Measurements from ENCODE around the gene CARD10.
"Not testable (repeated sequence)": the region's sequence is repeated elsewhere in the genome, so short reads cannot be mapped to it uniquely, and the experiment has no call there.

CARD10 gene

DNA sequence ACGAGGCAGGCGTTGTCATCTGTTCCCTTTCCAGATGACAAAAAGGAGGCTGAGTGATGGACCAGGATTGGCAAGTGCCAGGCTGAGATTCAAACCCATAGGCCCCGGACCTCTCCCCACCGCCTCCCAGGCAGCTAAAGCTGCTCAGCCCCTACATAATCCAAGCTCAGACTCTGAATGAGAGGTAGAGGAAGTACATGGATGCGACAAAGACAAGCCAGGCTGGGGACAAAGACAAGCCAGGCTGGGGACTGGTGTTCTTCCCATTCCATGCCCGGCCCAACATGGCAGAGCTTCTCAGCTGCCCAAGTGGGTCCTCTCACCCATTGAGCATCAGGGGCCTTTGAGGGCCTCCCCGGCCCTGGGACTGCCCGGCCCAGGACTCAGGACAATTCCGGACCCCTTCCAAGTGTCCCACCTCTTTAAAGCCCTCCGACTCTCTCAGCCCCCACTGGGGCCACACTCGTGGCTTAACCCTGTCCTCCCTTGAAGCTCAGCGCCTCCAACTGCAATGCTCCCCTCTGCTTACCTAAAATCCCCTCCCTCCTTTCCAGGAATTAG lies 37.8 kb downstream of the CARD10 start:
- Mint-ChIP-seq H3K9me3 (no peaks in the 10 kb centered on the region), H3K4me3 (no peak overlapping the region)

DNA sequence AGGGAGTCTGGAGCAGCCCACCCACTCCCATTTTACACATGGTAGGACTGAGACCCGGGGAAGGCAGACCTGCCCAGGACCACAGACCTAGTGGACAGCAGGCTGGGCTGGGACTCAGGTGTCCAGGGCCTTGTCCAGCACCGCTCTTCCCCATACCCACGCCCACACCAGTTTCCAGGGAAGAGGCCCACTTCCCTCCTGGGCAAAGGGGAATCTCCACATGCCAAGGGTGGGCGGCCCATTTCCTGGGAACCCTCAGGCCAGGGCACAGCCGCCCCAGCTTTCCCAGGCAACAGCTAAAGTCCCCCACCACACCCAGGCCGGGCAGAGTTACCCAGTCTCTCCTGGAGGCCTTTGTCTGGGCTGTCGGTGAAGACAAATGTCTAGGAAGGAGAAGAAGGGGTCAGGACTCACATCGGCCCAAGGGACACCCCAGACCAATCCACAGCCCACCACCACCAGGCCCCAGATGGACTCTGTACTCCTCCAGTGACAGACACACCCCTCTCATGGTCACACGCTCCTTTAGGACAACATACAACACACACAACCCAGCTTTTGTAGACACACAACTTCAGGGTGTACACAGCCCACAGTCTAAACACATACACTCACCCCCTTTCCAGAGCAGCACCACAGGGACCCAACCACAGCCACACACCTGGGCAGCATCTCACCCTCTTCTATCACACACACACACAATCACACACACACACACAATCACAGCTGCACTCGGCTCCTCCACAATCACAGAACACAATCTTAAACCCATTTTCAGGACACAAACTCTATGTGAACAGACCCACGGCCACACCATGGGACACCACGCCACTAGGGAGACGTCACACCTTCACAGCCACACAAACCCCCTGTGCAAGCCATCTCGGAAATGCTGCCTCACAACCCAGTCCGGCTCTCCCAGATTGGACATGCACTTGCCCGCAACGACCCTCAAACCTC lies 38.5 kb downstream of the CARD10 start:
- no peak overlapping the region for H3K4me3 Mint-ChIP-seq
- H3K27ac Mint-ChIP-seq, result peak overlapping the region; percentile 3
- no peaks in the 10 kb centered on the region for H3K9me3 Mint-ChIP-seq
- H3K27me3 Mint-ChIP-seq, result no peaks in the 10 kb centered on the region
- ATAC-seq, result no peak
- peaks cover 44% of the 10 kb centered on the region for H3K36me3 Mint-ChIP-seq
- H3K4me1 Mint-ChIP-seq, result peaks cover 36% of the 10 kb centered on the region

More for the DNA sequence above, 37.8 kb downstream of the CARD10 start:
- H3K27ac Mint-ChIP-seq, result peak overlapping the region; percentile 95
- H3K36me3 Mint-ChIP-seq, result peaks cover 40% of the 10 kb centered on the region
- H3K4me1 Mint-ChIP-seq, result peaks cover 38% of the 10 kb centered on the region
- no peak for ATAC-seq
- no peaks in the 10 kb centered on the region for H3K27me3 Mint-ChIP-seq

DNA sequence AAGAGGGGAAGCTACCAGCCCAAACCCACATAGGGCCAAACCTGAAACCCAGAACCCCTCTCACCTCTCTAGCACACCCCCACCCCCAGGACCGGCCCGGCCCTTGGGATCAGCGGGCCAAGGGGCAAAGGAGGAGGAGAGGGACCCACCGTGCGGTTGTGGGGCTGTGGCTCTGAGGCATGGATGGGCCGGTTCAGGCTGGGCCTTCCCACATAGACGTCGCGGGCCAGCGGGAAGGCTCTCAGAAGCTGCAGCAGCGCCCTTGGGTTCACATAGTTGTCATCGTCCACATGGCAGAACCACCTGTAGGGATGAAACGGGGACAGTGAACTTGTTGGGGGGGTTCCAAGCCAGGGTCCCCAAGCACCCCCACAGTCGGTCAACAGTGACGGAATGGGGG lies 40.0 kb downstream of the CARD10 start:
- ATAC-seq, result no peak
- H3K4me3 Mint-ChIP-seq, result no peak overlapping the region
- H3K4me1 Mint-ChIP-seq, result peaks cover 32% of the 10 kb centered on the region
- no peaks in the 10 kb centered on the region for H3K27me3 Mint-ChIP-seq
- no peaks in the 10 kb centered on the region for H3K9me3 Mint-ChIP-seq
- H3K36me3 Mint-ChIP-seq, result peaks cover 47% of the 10 kb centered on the region
- H3K27ac Mint-ChIP-seq, result no peak overlapping the region

DNA sequence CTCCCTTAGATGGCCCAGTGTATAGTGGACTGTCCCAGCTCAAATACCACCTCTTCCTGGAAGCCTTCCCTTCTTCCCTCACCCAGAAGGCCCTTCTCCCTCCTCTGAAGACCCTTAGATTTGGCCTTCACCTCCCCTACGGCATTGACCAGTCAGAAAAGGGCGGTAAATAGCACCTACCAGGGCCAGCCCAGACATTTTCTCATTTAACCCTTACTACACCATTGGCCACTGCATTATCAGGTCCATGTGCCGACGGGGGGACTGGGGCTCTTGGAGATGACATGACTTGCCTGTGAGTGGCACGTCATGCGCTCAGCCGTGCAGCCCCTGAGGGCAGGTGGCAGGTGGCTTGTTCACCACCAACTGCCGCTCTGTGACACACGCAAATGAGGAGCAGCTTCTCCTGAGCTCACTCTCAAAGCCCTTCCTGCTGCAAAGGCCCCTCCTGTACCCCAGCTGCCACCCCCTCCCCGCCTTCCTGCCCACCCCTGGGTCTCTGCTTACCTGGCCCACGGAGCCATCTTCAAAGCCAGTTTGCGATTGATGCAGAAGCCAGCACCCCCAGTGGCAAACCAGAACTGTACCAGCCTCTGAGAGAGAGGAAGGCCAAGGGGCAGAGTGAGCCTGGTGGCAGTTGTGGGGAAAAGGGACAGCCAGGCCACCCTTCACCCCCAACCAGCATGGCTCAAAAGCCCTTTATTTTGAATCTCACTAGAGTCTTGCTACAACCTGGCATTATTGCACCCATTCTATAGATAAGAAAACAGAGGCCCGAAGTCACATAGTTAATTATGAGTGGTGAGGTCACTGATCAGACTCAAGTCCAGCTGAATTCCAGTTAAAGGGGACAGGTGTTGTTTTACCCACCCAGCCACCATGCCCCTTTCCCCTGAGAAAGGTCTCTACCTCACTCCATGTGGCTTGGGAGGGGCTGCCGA lies 42.6 kb downstream of the CARD10 start:
- Mint-ChIP-seq H3K4me3 (no peak overlapping the region), H3K4me1 (peaks cover 17% of the 10 kb centered on the region), H3K36me3 (peaks cover 53% of the 10 kb centered on the region), H3K27ac (no peak overlapping the region), H3K27me3 (no peaks in the 10 kb centered on the region), H3K9me3 (no peaks in the 10 kb centered on the region)
- ATAC-seq, result no peak

DNA sequence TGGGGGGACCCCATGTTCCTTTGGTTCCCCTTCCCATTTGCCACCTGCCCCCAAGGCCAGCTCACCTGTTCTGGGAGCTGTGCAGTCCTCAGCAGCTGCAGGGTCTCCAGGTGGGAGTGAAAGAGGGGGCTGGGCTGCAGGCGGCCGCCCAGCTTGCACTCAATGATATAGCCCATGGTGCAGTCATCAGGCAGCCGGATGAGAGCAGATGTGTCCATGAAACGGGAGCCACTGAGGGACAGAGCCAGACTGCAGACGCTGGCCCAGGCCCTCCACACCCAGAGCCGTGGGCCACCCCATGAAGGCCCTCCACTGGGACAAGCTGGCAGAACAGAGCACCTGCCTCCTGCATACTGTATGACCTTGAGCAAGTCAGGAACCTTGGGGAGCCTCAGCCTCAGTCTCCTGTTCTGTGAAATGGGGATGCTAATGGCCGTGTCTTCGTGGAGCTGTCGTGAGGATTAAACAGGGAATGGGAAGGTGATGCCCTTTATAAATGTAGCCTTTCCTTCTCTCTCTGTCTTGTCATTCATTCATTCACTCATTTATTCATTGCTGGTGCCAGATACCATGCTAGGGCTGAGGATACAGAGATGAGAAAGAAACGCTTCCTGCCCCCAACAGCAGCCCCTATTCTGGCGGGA lies 44.6 kb downstream of the CARD10 start:
- peaks cover 68% of the 10 kb centered on the region for H3K36me3 Mint-ChIP-seq
- no peaks in the 10 kb centered on the region for H3K27me3 Mint-ChIP-seq
- no peak overlapping the region for H3K4me3 Mint-ChIP-seq
- peaks cover 9% of the 10 kb centered on the region for H3K4me1 Mint-ChIP-seq
- H3K27ac Mint-ChIP-seq, result no peak overlapping the region
- no peak for ATAC-seq
- H3K9me3 Mint-ChIP-seq, result no peaks in the 10 kb centered on the region

DNA sequence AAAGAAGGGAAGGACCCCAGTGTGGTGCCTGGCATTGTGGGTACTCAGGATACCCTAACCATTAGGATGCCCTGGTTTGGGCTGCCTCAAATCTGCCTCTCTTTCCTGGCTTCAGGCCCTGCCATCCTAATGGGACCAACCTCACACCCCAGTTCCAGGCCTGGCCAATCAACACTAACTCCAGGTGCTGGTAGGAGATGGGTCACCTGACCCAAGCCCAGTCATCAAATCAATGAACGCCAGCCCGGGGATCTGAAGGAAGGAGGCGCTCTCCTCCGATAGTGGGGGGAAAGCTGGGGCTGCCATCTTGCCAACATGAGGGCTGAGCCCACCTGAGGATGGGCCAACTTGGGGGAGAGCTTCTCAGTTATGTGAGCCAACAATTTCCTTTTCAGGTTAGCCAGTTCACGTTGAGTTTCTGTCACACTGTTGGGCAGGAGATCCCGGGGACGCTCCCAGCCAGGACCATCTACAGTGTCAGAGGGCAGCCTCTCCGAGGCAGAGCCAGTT lies 45.7 kb downstream of the CARD10 start:
- no peak for ATAC-seq
- no peak overlapping the region for H3K4me3 Mint-ChIP-seq
- H3K27me3 Mint-ChIP-seq, result no peaks in the 10 kb centered on the region
- H3K27ac Mint-ChIP-seq, result no peak overlapping the region
- H3K36me3 Mint-ChIP-seq, result peaks cover 69% of the 10 kb centered on the region
- H3K9me3 Mint-ChIP-seq, result no peaks in the 10 kb centered on the region
- H3K4me1 Mint-ChIP-seq, result peaks cover 9% of the 10 kb centered on the region

DNA sequence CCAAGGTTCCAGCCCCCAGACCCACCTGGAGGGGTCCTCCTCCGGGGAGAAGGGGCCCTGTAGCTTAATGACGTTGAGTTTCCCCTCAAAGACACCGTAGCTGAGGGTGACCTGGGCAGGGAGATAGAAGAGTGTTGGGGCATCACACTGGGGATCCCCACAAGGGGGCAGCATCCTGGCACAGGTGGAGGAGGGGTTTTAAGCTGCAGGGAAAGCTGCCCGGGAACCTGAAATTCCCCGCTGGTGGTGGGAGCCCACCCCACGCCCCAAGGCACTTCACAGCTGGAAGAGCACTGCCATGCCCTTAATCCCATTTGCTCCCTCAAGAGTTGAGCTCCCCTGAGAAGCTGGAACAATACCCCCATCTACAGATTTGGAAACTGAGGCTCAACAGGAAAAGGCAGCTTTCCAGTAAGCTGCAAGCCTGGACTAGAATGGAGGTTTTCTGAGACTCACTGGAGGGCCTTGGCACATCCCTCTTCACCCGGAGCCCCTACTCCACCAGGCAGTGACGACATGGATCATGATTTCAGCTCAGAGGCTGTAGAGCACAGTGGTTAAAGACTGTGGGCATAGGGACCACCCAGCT lies 46.7 kb downstream of the CARD10 start:
- Mint-ChIP-seq H3K9me3 (no peaks in the 10 kb centered on the region), H3K4me3 (no peak overlapping the region), H3K27ac (no peak overlapping the region), H3K36me3 (peaks cover 73% of the 10 kb centered on the region), H3K4me1 (peaks cover 9% of the 10 kb centered on the region), H3K27me3 (no peaks in the 10 kb centered on the region)
- ATAC-seq, result no peak

DNA sequence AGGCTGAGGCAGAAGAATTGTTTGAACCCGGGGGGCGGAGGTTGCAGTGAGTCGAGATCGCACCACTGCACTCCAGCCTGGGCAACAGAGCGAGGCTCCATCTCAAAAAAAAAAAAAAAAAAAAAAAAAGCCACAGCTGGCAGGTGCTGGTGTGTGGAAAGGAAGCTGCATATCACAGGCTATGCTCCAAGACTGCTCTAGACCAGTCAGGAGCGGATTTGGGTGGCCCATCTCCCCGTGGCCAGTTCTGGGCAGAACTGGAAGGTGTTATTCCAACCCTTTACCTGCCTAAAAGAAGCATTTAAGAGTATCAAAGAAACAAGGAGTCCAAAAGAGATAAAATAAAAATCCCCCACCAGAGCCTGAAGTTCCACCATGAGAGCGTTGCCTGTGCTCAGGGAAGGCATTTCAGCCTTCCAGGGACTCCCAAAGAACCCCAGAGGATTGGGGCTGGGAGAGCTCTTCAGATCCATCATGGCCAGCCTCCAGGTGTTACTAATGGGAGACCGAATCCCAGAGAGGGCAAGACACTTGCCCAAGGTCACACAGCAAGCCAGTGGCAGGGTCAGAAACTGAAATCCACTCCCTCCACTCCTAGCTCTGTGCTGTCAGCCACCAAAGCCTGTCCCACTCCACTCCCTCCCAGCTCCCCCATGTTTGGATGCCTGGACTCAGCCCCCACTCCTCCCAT lies 47.3 kb downstream of the CARD10 start:
- H3K4me3 Mint-ChIP-seq, result no peak overlapping the region
- H3K27me3 Mint-ChIP-seq, result no peaks in the 10 kb centered on the region
- peaks cover 9% of the 10 kb centered on the region for H3K4me1 Mint-ChIP-seq
- no peaks in the 10 kb centered on the region for H3K9me3 Mint-ChIP-seq
- peaks cover 77% of the 10 kb centered on the region for H3K36me3 Mint-ChIP-seq
- no peak overlapping the region for H3K27ac Mint-ChIP-seq
- no peak for ATAC-seq

DNA sequence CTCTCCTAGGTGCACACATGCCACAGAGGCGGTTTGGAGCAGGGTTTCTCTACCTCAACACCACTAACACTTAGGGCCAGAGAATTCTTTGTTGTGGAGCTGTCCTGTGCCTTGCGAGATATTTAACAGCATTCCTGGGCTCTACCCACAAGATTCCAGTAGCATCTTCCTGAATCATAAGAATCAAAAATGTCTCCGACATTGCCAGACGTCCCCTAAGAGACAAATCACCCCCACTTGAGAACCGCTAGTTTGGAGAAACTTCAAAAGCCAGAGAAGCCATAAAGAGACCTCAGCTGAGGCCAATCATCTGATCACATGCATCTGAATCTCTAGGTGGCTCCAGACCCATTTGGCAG lies 49.1 kb downstream of the CARD10 start:
- no peaks in the 10 kb centered on the region for H3K9me3 Mint-ChIP-seq
- H3K27ac Mint-ChIP-seq, result no peak overlapping the region
- ATAC-seq, result no peak
- H3K4me3 Mint-ChIP-seq, result no peak overlapping the region
- H3K36me3 Mint-ChIP-seq, result peaks cover 80% of the 10 kb centered on the region
- H3K27me3 Mint-ChIP-seq, result no peaks in the 10 kb centered on the region
- H3K4me1 Mint-ChIP-seq, result peaks cover 17% of the 10 kb centered on the region

DNA sequence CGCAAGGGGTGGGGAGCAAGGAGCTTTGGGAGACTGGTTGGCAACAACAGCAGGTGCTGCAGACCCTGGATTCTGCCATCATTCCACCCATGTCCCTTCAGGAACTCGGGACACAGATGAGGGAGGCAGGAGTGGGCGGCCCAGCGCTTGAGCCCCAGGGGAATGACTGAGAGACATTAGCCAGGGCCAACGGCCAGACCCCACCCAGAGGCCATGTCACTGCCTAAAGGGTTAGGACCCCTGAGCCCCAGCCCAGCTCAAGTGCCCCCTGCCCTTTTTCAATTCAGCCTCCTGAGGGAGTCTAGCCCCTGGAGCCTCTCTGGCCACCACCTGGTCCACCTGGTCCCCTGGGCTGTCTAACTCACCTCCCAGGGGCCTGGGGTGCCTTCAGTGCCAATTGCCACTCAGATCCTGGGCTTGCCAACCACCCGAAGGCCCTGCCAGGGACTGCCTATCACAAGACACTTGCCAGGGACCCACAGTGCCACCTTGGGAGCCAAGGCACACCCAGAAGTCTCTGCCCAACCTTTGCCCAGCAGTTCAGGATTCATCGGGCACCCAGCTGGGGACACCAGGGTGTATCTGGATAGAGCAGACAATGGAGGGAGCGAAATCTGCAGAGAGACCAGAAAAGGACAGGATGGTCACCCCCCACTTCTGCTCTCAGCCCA lies 49.7 kb downstream of the CARD10 start:
- no peak overlapping the region for H3K27ac Mint-ChIP-seq
- no peak overlapping the region for H3K4me3 Mint-ChIP-seq
- H3K27me3 Mint-ChIP-seq, result no peaks in the 10 kb centered on the region

DNA sequence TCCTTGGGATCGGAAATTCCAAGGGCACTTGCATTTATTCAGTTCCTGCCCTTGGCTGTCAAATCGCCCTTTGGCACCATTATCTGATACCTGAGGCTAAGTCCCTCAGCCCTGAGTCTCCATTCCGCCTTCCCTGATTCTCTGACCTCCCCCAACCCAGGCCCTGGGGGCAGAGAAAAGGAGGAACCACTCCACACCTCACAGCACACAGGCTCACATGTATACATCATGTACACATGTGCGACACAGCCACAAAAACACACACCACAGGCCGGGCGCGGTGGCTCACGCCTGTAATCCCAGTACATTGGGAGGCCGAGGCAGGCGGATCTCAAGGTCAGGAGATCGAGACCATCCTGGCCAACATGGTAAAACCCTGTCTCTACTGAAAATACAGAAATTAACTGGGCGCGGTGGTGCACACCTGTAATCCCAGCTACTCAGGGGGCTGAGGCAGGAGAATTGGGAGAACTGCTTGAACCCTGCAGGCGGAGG lies 51.0 kb downstream of the CARD10 start:
- not testable (repeated sequence) for H3K9me3 Mint-ChIP-seq, H3K4me3 Mint-ChIP-seq, ATAC-seq, H3K27ac Mint-ChIP-seq, H3K27me3 Mint-ChIP-seq
- H3K36me3 Mint-ChIP-seq, result peaks cover 68% of the 10 kb centered on the region
- H3K4me1 Mint-ChIP-seq, result peaks cover 26% of the 10 kb centered on the region

More for the DNA sequence above, 49.7 kb downstream of the CARD10 start:
- ATAC-seq, result no peak
- Mint-ChIP-seq H3K9me3 (no peaks in the 10 kb centered on the region), H3K36me3 (peaks cover 76% of the 10 kb centered on the region), H3K4me1 (peaks cover 23% of the 10 kb centered on the region)

DNA sequence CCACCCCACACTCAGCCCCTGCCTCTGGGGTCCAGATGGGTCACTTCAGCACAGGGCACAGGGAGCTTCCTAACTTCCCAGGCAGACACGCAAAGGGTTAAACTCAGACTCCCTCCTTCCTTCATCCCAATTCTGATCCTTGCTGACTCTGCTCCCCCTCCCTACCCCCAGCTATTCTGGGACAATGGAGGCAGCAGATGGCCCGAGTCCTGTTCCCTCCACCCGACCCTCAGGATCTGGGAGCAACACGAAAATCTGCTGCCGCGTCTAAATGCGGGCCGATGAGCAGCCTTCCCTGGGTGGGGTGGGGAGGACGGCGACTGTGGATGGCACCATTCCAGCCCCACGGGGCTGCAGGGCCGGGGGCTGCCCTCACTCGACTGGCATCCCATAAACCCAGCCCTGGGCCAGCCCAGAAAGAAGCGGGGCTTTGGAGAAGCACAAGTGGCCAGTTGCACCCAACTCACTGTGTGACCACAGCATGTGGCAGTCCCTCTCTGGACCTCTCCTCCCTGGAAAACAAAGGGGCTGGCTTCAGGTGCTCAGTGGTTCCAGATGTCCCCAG lies 51.7 kb downstream of the CARD10 start:
- no peak for ATAC-seq
- Mint-ChIP-seq H3K27me3 (no peaks in the 10 kb centered on the region), H3K4me3 (no peak overlapping the region), H3K36me3 (peaks cover 60% of the 10 kb centered on the region), H3K27ac (no peak overlapping the region), H3K9me3 (no peaks in the 10 kb centered on the region), H3K4me1 (peaks cover 21% of the 10 kb centered on the region)

DNA sequence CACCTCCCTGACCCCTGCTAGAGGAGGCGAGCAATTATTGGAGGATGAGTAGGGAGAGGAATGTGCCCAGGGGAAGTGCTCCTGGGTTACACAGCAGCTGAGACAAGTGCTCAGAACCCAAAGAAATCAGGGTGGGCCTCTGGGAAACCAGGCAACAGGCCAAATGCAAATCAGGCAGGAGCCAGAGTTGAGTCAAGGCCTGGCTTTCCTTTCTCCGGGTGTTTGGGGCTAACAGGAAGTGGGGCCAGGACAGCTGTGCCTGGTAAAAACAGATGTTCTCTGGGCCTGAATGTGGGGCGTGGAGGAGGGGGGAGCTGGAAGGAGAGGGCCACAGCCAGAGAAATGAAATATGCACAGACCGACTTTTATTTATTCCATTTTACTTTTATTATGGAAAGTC lies 55.0 kb downstream of the CARD10 start:
- Mint-ChIP-seq H3K27me3 (no peaks in the 10 kb centered on the region), H3K27ac (no peak overlapping the region), H3K9me3 (no peaks in the 10 kb centered on the region), H3K4me1 (peaks cover 17% of the 10 kb centered on the region), H3K36me3 (peaks cover 47% of the 10 kb centered on the region), H3K4me3 (no peak overlapping the region)
- ATAC-seq, result no peak

Data from stimulated activated memory B cell treated with anti-CD40 and anti-IgM and Interleukin-4, amounts not matched to agents 10 μg/mL and 1 μg/mL and 100 μg/mL, for 72 hours (primary cell).